HG02943 (cell line): ENCODE data around the gene LRRC4C.

Source experiments
- ATAC-seq: cut with Tn5 transposase; IDR thresholded peaks from one replicate; pipeline ENCODE4 v1.9.1; 2021; ENCODE audit warnings: mild to moderate bottlenecking, low read depth, moderate library complexity; ENCODE audit not compliant: unreplicated experiment

The LRRC4C gene

GRCh38 chr11:40280159-40281051, 1179.0 kb downstream of the LRRC4C start:
- no peak for ATAC-seq

GRCh38 chr11:40276960-40277359, 1182.5 kb downstream of the LRRC4C start:
- no peak for ATAC-seq

GRCh38 chr11:40274017-40274416, 1185.4 kb downstream of the LRRC4C start:
- no peak for ATAC-seq

GRCh38 chr11:40273192-40273732, 1186.2 kb downstream of the LRRC4C start:
- no peak for ATAC-seq

GRCh38 chr11:40271361-40271760, 1188.1 kb downstream of the LRRC4C start:
- ATAC-seq = no peak

- no peak for ATAC-seq
Measured at GRCh38 chr11:40269865-40270264, 1189.6 kb downstream of the LRRC4C start.

GRCh38 chr11:40268551-40268950, 1190.9 kb downstream of the LRRC4C start:
- ATAC-seq = no peak

- no peak for ATAC-seq
Measured at GRCh38 chr11:40255457-40255856, 1204.0 kb downstream of the LRRC4C start.

- no peak for ATAC-seq
Measured at GRCh38 chr11:40253166-40253565, 1206.3 kb downstream of the LRRC4C start.

GRCh38 chr11:40252236-40252635, 1207.2 kb downstream of the LRRC4C start:
- no peak for ATAC-seq

- ATAC-seq = no peak
Measured at GRCh38 chr11:40246983-40247382, 1212.5 kb downstream of the LRRC4C start.

GRCh38 chr11:40241524-40242051, 1217.9 kb downstream of the LRRC4C start:
- peak; percentile 98 for ATAC-seq

GRCh38 chr11:40240284-40240683, 1219.2 kb downstream of the LRRC4C start:
- no peak for ATAC-seq

GRCh38 chr11:40236526-40236925, 1222.9 kb downstream of the LRRC4C start:
- no peak for ATAC-seq

GRCh38 chr11:40235841-40236240, 1223.6 kb downstream of the LRRC4C start:
- no peak for ATAC-seq

GRCh38 chr11:40230821-40231220, 1228.6 kb downstream of the LRRC4C start:
- ATAC-seq = no peak

- no peak for ATAC-seq
Measured at GRCh38 chr11:40228662-40229061, 1230.8 kb downstream of the LRRC4C start.

- peak; percentile 89 for ATAC-seq
Measured at GRCh38 chr11:40227730-40228129, 1231.7 kb downstream of the LRRC4C start.

GRCh38 chr11:40226654-40227053, 1232.8 kb downstream of the LRRC4C start:
- ATAC-seq = no peak

- ATAC-seq = no peak
Measured at GRCh38 chr11:40223596-40224330, 1235.7 kb downstream of the LRRC4C start.

GRCh38 chr11:40219401-40219800, 1240.1 kb downstream of the LRRC4C start:
- no peak for ATAC-seq
